H1 (cell line): ENCODE measurements around the gene SIGLEC7.
A peak's percentile ranks its signal among the peaks of the same experiment; 100 is the strongest.

Experiments used
- EP300 ChIP-seq, 2 experiments: IDR thresholded peaks; 1 replicate in 1 of 2; 2 replicates in 1 of 2; pipeline ENCODE4 v1.6.1; 2011 to 2012; ENCODE audit warnings: low read depth in 2 of 2, low read length in 2 of 2, mild to moderate bottlenecking in 2 of 2, borderline replicate concordance in 1 of 2, inconsistent platforms in 1 of 2, moderate library complexity in 1 of 2
- POLR2A ChIP-seq, 2 experiments: IDR thresholded peaks; 1 replicate in 1 of 2; 2 replicates in 1 of 2; pipeline ENCODE4 v1.6.1; 2011; ENCODE audit warnings: low read depth in 2 of 2, low read length in 2 of 2, mild to moderate bottlenecking in 2 of 2; ENCODE audit errors: control extremely low read depth in 1 of 2
- RFX5 ChIP-seq: IDR thresholded peaks from 2 replicates; pipeline ENCODE4 v1.6.1; 2011; ENCODE audit warnings: low read depth, low read length, improper control_type of control experiment, borderline replicate concordance
- TF ChIP-seq, protein P1 (sequence below), 3 experiments: IDR thresholded peaks; 1 replicate in 2 of 3; 2 replicates in 1 of 3; pipeline versions ENCODE4 v1.5.1 to v1.6.1; 2011; ENCODE audit warnings: low read length in 3 of 3, mild to moderate bottlenecking in 3 of 3, inconsistent platforms in 2 of 3, low read depth in 1 of 3, moderate library complexity in 1 of 3; ENCODE audit not compliant: insufficient read depth in 1 of 3; ENCODE audit errors: control extremely low read depth in 1 of 3

DNA sequence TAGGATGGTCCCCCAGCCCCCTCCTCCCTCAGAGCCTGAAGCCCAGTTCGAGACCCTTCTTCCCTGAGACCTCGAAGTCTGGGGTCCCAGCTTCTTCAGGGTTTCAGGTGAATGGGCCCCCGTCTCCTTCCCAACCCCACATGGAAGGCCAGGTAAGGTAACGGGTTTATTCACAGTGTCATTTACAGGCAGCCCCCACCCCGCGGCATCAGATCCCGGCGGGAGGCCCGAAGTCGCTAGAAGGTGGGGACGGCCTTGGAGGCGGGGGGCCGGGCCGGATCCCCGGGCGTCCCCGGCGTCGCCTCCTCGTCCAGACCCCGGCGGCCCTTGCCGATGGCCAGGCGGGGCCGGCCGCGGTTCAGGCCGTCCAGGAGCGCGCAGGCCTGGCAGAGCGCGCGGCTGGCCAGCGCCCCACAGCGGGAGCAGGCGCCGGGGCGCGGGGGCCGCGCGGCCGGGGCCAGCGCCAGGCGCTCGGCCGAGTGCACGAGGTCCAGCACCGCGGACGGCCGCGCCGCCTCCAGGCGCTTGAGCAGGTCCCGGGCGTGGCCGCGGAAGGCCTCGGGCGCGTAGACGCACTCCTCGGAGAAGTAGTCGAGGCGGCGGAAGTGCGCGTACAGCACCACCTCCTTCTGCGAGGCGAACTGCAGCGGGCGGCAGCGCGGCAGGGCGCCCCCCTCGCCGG lies 43.6 kb upstream of the SIGLEC7 start:
- TF ChIP-seq, protein P1, sequence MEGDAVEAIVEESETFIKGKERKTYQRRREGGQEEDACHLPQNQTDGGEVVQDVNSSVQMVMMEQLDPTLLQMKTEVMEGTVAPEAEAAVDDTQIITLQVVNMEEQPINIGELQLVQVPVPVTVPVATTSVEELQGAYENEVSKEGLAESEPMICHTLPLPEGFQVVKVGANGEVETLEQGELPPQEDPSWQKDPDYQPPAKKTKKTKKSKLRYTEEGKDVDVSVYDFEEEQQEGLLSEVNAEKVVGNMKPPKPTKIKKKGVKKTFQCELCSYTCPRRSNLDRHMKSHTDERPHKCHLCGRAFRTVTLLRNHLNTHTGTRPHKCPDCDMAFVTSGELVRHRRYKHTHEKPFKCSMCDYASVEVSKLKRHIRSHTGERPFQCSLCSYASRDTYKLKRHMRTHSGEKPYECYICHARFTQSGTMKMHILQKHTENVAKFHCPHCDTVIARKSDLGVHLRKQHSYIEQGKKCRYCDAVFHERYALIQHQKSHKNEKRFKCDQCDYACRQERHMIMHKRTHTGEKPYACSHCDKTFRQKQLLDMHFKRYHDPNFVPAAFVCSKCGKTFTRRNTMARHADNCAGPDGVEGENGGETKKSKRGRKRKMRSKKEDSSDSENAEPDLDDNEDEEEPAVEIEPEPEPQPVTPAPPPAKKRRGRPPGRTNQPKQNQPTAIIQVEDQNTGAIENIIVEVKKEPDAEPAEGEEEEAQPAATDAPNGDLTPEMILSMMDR (IDR thresholded peaks at IDR 0.05; ENCODE audit: control extremely low read depth in 1 of 3, insufficient read depth in 1 of 3, low read depth in 1 of 3, low read length in 3 of 3), result peak; percentile 14 to 30 (median 20); a peak in 3 of 4 replicates
- TF ChIP-seq POLR2A (IDR thresholded peaks at IDR 0.05; ENCODE audit: control extremely low read depth in 1 of 2, low read depth in 2 of 2, low read length in 2 of 2) (no peak), RFX5 (no peak), EP300 (IDR thresholded peaks at IDR 0.05; ENCODE audit: borderline replicate concordance in 1 of 2, low read depth in 2 of 2, low read length in 2 of 2) (no peak)
